Measurements from ENCODE around the gene CHPF.
A peak's percentile ranks its signal among the peaks of the same experiment; 100 is the strongest.

CHPF gene

DNA sequence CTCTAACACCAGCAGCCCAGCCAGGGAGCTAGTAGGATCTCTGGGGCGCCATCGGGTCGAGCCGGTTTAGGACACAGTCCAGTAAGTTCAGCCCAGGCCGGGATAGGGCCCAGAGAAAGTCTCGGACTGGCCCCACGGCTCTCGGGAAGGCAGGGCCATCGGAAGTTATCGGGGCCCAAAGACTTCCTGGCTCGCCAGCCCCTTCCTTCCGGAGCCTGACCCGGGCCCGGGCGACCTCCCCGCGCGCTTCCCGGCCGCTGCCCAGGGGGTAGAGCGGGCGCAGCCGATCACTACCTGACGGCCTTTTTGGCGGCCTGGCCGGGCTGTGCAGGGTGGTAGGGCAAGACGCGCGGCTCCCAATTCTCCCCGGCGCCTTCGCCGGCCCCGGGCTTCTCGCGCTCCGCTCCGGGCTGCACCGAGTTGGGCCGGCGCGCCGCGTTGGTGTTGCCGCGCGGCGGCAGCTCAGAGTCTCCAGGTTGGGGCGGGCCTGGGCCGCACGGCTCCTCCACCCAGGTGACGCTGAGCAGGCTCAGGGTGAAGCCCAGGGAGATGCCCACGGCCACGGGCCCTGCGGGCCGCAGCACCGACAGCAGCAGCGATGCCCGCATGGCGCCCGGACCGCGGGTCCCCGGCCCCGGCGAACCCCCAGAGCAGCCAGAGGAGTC, 546 bp downstream of the CHPF start (continued):
- no peak for TF ChIP-seq TCF7L2 (IDR thresholded peaks at IDR 0.05; ENCODE audit: borderline replicate concordance, low read depth, low read length)

DNA sequence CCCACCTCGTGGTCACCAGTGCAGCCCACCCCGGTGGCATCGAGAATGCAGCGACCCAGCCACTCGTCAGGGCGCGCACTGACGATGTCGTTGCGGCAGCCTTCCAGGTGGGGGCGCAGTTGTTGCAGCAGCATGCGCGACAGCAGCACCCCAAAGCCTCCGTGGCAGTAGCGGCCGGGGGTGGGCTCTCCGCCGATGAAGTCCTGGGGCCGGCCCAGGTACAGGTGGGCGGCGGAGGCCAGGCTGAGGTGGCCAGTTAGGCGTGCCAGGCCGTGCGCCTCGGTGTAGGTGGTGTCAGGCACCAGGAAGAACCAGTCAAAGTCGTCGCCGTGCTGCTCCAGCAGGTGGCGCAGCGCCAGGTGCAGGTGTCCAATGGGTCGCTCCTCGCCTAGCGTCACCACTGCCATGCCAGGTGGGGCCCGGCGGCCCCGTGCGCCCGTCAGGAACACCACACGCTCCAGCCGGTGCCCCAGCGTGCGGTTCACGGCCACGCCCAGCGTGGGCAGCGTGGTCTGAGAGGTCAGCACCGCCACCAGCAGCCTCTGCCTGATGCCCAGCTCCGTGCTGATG, 1.9 kb downstream of the CHPF start:
- ChIA-PET CTCF (interaction anchor here (0.5 to 7.2 kb wide), 82 partner anchors 10 to 1789 kb away, joined by 3 to 112 read pairs (median 4); partner anchors contain the start of genes GMPPA, INHA, OBSL1 and STK11IP), POLR2A (interaction anchor here (0.5 to 1.1 kb wide), 5 partner anchors 30 to 95 kb away, joined by 3 to 8 read pairs (median 3); partner anchors contain the start of genes GMPPA, INHA and OBSL1)
- no peaks in the 10 kb centered on the region for H3K9me3 ChIP-seq (ENCODE audit: control insufficient read depth, insufficient read depth, low read depth, low read length)
- H3K36me3 ChIP-seq (ENCODE audit: control insufficient read depth in 2 of 2, insufficient read depth in 1 of 2, low read length in 2 of 2) = peaks cover 0 to 32% of the 10 kb centered on the region in 2 experiments; a peak in 1 of 3 replicates
- H3K4me3 ChIP-seq (ENCODE audit: low read depth, low read length) = peak overlapping the region; percentile 25
- no peaks in the 10 kb centered on the region for H3K4me1 ChIP-seq (ENCODE audit: control insufficient read depth, insufficient read depth, low read length)
- no peak overlapping the region for H3K27ac ChIP-seq (ENCODE audit: extremely low read depth, low read depth, low read length)
- peak; percentile 56 for TF ChIP-seq ZNF843 (tag by site-specific recombination; IDR thresholded peaks at IDR 0.05)
- no peak for TF ChIP-seq YY1 (tag by site-specific recombination; IDR thresholded peaks at IDR 0.05)
- TF ChIP-seq ZNF571 (tag by site-specific recombination; IDR thresholded peaks at IDR 0.05) = no peak
- no peak for TF ChIP-seq ZNF621 (tag by site-specific recombination; IDR thresholded peaks at IDR 0.05)
- no peak for TF ChIP-seq ZNF202 (tag by site-specific recombination; IDR thresholded peaks at IDR 0.05; ENCODE audit: borderline replicate concordance)
- TF ChIP-seq, protein P1, sequence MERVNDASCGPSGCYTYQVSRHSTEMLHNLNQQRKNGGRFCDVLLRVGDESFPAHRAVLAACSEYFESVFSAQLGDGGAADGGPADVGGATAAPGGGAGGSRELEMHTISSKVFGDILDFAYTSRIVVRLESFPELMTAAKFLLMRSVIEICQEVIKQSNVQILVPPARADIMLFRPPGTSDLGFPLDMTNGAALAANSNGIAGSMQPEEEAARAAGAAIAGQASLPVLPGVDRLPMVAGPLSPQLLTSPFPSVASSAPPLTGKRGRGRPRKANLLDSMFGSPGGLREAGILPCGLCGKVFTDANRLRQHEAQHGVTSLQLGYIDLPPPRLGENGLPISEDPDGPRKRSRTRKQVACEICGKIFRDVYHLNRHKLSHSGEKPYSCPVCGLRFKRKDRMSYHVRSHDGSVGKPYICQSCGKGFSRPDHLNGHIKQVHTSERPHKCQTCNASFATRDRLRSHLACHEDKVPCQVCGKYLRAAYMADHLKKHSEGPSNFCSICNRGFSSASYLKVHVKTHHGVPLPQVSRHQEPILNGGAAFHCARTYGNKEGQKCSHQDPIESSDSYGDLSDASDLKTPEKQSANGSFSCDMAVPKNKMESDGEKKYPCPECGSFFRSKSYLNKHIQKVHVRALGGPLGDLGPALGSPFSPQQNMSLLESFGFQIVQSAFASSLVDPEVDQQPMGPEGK (tag by site-specific recombination; IDR thresholded peaks at IDR 0.05) = peak; percentile 69
- TF ChIP-seq ZNF785 (tag by site-specific recombination; IDR thresholded peaks at IDR 0.05) = no peak
- TF ChIP-seq ZNF223 (tag by site-specific recombination; IDR thresholded peaks at IDR 0.05) = no peak
- peak; percentile 98 for TF ChIP-seq ZFP69B (tag by site-specific recombination; IDR thresholded peaks at IDR 0.05)
- no peak for TF ChIP-seq RBAK (tag by site-specific recombination; IDR thresholded peaks at IDR 0.05)
- TF ChIP-seq, protein P2, sequence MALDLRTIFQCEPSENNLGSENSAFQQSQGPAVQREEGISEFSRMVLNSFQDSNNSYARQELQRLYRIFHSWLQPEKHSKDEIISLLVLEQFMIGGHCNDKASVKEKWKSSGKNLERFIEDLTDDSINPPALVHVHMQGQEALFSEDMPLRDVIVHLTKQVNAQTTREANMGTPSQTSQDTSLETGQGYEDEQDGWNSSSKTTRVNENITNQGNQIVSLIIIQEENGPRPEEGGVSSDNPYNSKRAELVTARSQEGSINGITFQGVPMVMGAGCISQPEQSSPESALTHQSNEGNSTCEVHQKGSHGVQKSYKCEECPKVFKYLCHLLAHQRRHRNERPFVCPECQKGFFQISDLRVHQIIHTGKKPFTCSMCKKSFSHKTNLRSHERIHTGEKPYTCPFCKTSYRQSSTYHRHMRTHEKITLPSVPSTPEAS (tag by site-specific recombination; IDR thresholded peaks at IDR 0.05) = no peak
- TF ChIP-seq ZNF2 (tag by site-specific recombination; IDR thresholded peaks at IDR 0.05) = peak; percentile 100
- TF ChIP-seq, protein P3, sequence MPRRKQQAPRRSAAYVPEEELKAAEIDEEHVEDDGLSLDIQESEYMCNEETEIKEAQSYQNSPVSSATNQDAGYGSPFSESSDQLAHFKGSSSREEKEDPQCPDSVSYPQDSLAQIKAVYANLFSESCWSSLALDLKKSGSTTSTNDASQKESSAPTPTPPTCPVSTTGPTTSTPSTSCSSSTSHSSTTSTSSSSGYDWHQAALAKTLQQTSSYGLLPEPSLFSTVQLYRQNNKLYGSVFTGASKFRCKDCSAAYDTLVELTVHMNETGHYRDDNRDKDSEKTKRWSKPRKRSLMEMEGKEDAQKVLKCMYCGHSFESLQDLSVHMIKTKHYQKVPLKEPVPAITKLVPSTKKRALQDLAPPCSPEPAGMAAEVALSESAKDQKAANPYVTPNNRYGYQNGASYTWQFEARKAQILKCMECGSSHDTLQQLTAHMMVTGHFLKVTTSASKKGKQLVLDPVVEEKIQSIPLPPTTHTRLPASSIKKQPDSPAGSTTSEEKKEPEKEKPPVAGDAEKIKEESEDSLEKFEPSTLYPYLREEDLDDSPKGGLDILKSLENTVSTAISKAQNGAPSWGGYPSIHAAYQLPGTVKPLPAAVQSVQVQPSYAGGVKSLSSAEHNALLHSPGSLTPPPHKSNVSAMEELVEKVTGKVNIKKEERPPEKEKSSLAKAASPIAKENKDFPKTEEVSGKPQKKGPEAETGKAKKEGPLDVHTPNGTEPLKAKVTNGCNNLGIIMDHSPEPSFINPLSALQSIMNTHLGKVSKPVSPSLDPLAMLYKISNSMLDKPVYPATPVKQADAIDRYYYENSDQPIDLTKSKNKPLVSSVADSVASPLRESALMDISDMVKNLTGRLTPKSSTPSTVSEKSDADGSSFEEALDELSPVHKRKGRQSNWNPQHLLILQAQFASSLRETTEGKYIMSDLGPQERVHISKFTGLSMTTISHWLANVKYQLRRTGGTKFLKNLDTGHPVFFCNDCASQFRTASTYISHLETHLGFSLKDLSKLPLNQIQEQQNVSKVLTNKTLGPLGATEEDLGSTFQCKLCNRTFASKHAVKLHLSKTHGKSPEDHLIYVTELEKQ (tag by site-specific recombination; IDR thresholded peaks at IDR 0.05; ENCODE audit: borderline replicate concordance) = no peak
- TF ChIP-seq KLF16 (tag by site-specific recombination; IDR thresholded peaks at IDR 0.05) = peak; percentile 74; the same call in 1 of the 2 replicates
- no peak for TF ChIP-seq ZNF132 (tag by site-specific recombination; IDR thresholded peaks at IDR 0.05; ENCODE audit: borderline replicate concordance)
- no peak; the same call in 1 of the 2 replicates for TF ChIP-seq ZNF76 (tag by site-specific recombination; IDR thresholded peaks at IDR 0.05; ENCODE audit: borderline replicate concordance, low read depth)
- TF ChIP-seq GLIS2 (tag by site-specific recombination; IDR thresholded peaks at IDR 0.05) = peak; percentile 61; the same call in 1 of the 2 replicates
- TF ChIP-seq, protein P4, sequence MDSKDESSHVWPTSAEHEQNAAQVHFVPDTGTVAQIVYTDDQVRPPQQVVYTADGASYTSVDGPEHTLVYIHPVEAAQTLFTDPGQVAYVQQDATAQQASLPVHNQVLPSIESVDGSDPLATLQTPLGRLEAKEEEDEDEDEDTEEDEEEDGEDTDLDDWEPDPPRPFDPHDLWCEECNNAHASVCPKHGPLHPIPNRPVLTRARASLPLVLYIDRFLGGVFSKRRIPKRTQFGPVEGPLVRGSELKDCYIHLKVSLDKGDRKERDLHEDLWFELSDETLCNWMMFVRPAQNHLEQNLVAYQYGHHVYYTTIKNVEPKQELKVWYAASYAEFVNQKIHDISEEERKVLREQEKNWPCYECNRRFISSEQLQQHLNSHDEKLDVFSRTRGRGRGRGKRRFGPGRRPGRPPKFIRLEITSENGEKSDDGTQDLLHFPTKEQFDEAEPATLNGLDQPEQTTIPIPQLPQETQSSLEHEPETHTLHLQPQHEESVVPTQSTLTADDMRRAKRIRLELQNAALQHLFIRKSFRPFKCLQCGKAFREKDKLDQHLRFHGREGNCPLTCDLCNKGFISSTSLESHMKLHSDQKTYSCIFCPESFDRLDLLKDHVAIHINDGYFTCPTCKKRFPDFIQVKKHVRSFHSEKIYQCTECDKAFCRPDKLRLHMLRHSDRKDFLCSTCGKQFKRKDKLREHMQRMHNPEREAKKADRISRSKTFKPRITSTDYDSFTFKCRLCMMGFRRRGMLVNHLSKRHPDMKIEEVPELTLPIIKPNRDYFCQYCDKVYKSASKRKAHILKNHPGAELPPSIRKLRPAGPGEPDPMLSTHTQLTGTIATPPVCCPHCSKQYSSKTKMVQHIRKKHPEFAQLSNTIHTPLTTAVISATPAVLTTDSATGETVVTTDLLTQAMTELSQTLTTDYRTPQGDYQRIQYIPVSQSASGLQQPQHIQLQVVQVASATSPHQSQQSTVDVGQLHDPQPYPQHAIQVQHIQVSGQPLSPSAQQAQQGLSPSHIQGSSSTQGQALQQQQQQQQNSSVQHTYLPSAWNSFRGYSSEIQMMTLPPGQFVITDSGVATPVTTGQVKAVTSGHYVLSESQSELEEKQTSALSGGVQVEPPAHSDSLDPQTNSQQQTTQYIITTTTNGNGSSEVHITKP (tag by site-specific recombination; IDR thresholded peaks at IDR 0.05) = peak; percentile 84
- peak; percentile 90 for TF ChIP-seq ZFP37 (tag by site-specific recombination; IDR thresholded peaks at IDR 0.05)
- peak; percentile 82 for TF ChIP-seq ZBTB17 (tag by site-specific recombination; IDR thresholded peaks at IDR 0.05)
- TF ChIP-seq ZNF701 (tag by site-specific recombination; IDR thresholded peaks at IDR 0.05) = no peak
- peak; percentile 96 for TF ChIP-seq ZEB2 (tag by site-specific recombination; IDR thresholded peaks at IDR 0.05)
- peak; percentile 80 for TF ChIP-seq ZNF324 (tag by site-specific recombination; IDR thresholded peaks at IDR 0.05)
- no peak for TF ChIP-seq ZNF521 (tag by site-specific recombination; IDR thresholded peaks at IDR 0.05)

Measured in HEK293 (cell line).